ENCODE results near the gene TMEM9. TPM values are rescaled to one million over a fixed set of nuclear protein-coding genes. Genes with fewer than 3 reads are reported as not detected.

TMEM9 gene
- 27.1 and 45.5 TPM in 2 replicates for total RNA-seq (2014; rRNA removed; shearing (Covaris generic); ENCODE audit: low replicate concordance)

- peak within 1 kb of the TSS; percentile 84 for H3K9ac ChIP-seq (ENCODE audit: low read length)
- H4K20me1 ChIP-seq (ENCODE audit: insufficient read depth, low read depth, low read length): no peaks in the 10 kb centered on the region
- H3K4me2 ChIP-seq (ENCODE audit: low read depth, low read length, poor library complexity, severe bottlenecking): peak within 1 kb of the TSS; percentile 91
- H3K9me3 ChIP-seq (ENCODE audit: low read length): no peaks in the 10 kb centered on the region
- no peaks in the 10 kb centered on the region for H3K9me2 ChIP-seq (replicated peaks; ENCODE audit: insufficient read depth, low read length)
- no peaks in the 10 kb centered on the region for H3K27me3 ChIP-seq (ENCODE audit: low read length)
- H3K4me3 ChIP-seq (ENCODE audit: low read length): peak within 1 kb of the TSS; percentile 92
- H2AFZ ChIP-seq (ENCODE audit: low read length): peak within 1 kb of the TSS; percentile 86
- peak; percentile 99 for DNase-seq
- H3K36me3 ChIP-seq (ENCODE audit: insufficient read depth, low read length): peaks cover 6% of the 10 kb centered on the region; the same call in 1 of the 2 replicates
- peaks cover 29% of the 10 kb centered on the region for H3K4me1 ChIP-seq (ENCODE audit: low read length)
- H3K27ac ChIP-seq (ENCODE audit: low read length): no peak within 1 kb of the TSS
- H3K79me2 ChIP-seq (ENCODE audit: low read length): peaks cover 17% of the 10 kb centered on the region
These were observed at the start of gene TMEM9 for GRCh38 chr1:201154389-201155165. TSS of gene TMEM9 (minus strand) at chr1:201154474. CDS start at chr1:201153923, 551 bp downstream.

GRCh38 chr1:201198598-201198997 is 44.3 kb upstream of the TMEM9 start:
- Histone ChIP-seq H4K20me1 (ENCODE audit: insufficient read depth, low read depth, low read length) (no peaks in the 10 kb centered on the region), H2AFZ (ENCODE audit: low read length) (no peak overlapping the region), H3K9ac (ENCODE audit: low read length) (no peak overlapping the region), H3K27ac (ENCODE audit: low read length) (no peak overlapping the region), H3K9me2 (replicated peaks; ENCODE audit: insufficient read depth, low read length) (no peaks in the 10 kb centered on the region), H3K4me2 (ENCODE audit: low read depth, low read length, poor library complexity, severe bottlenecking) (no peak overlapping the region), H3K4me1 (ENCODE audit: low read length) (no peaks in the 10 kb centered on the region), H3K4me3 (ENCODE audit: low read length) (no peak overlapping the region), H3K36me3 (ENCODE audit: insufficient read depth, low read length) (no peaks in the 10 kb centered on the region), H3K79me2 (ENCODE audit: low read length) (no peaks in the 10 kb centered on the region), H3K9me3 (ENCODE audit: low read length) (no peaks in the 10 kb centered on the region), H3K27me3 (ENCODE audit: low read length) (no peaks in the 10 kb centered on the region)
- peak; percentile 48 for DNase-seq

GRCh38 chr1:201194046-201194445 is 39.8 kb upstream of the TMEM9 start:
- Histone ChIP-seq H3K9ac (ENCODE audit: low read length) (no peak overlapping the region), H3K36me3 (ENCODE audit: insufficient read depth, low read length) (no peaks in the 10 kb centered on the region), H3K27ac (ENCODE audit: low read length) (no peak overlapping the region), H3K9me2 (replicated peaks; ENCODE audit: insufficient read depth, low read length) (no peaks in the 10 kb centered on the region), H3K79me2 (ENCODE audit: low read length) (no peaks in the 10 kb centered on the region), H3K4me1 (ENCODE audit: low read length) (no peaks in the 10 kb centered on the region), H3K4me2 (ENCODE audit: low read depth, low read length, poor library complexity, severe bottlenecking) (no peak overlapping the region), H4K20me1 (ENCODE audit: insufficient read depth, low read depth, low read length) (no peaks in the 10 kb centered on the region), H3K27me3 (ENCODE audit: low read length) (no peaks in the 10 kb centered on the region), H3K9me3 (ENCODE audit: low read length) (no peaks in the 10 kb centered on the region), H3K4me3 (ENCODE audit: low read length) (no peak overlapping the region), H2AFZ (ENCODE audit: low read length) (no peak overlapping the region)
- no peak for DNase-seq

- Histone ChIP-seq H3K4me1 (ENCODE audit: low read length) (no peaks in the 10 kb centered on the region), H4K20me1 (ENCODE audit: insufficient read depth, low read depth, low read length) (no peaks in the 10 kb centered on the region), H3K79me2 (ENCODE audit: low read length) (no peaks in the 10 kb centered on the region), H3K4me2 (ENCODE audit: low read depth, low read length, poor library complexity, severe bottlenecking) (no peak overlapping the region), H3K9ac (ENCODE audit: low read length) (no peak overlapping the region), H3K4me3 (ENCODE audit: low read length) (no peak overlapping the region), H3K27ac (ENCODE audit: low read length) (no peak overlapping the region), H3K9me3 (ENCODE audit: low read length) (no peaks in the 10 kb centered on the region), H3K9me2 (replicated peaks; ENCODE audit: insufficient read depth, low read length) (no peaks in the 10 kb centered on the region), H2AFZ (ENCODE audit: low read length) (no peak overlapping the region), H3K27me3 (ENCODE audit: low read length) (no peaks in the 10 kb centered on the region), H3K36me3 (ENCODE audit: insufficient read depth, low read length) (no peaks in the 10 kb centered on the region)
- no peak for DNase-seq
These were observed 38.1 kb upstream of the TMEM9 start for GRCh38 chr1:201192261-201192788.

- Histone ChIP-seq H3K9me3 (ENCODE audit: low read length) (no peaks in the 10 kb centered on the region), H4K20me1 (ENCODE audit: insufficient read depth, low read depth, low read length) (no peaks in the 10 kb centered on the region), H3K4me2 (ENCODE audit: low read depth, low read length, poor library complexity, severe bottlenecking) (no peak overlapping the region), H3K4me1 (ENCODE audit: low read length) (no peaks in the 10 kb centered on the region), H3K4me3 (ENCODE audit: low read length) (no peak overlapping the region), H3K27me3 (ENCODE audit: low read length) (no peaks in the 10 kb centered on the region), H3K79me2 (ENCODE audit: low read length) (no peaks in the 10 kb centered on the region), H3K9me2 (replicated peaks; ENCODE audit: insufficient read depth, low read length) (no peaks in the 10 kb centered on the region), H2AFZ (ENCODE audit: low read length) (no peak overlapping the region), H3K27ac (ENCODE audit: low read length) (no peak overlapping the region), H3K36me3 (ENCODE audit: insufficient read depth, low read length) (no peaks in the 10 kb centered on the region), H3K9ac (ENCODE audit: low read length) (no peak overlapping the region)
- no peak for DNase-seq
These were observed 37.5 kb upstream of the TMEM9 start for GRCh38 chr1:201191653-201192260.

- no peaks in the 10 kb centered on the region for H3K27me3 ChIP-seq (ENCODE audit: low read length)
- no peaks in the 10 kb centered on the region for H3K4me1 ChIP-seq (ENCODE audit: low read length)
- no peak within 1 kb of the TSS for H3K4me2 ChIP-seq (ENCODE audit: low read depth, low read length, poor library complexity, severe bottlenecking)
- H3K79me2 ChIP-seq (ENCODE audit: low read length): no peaks in the 10 kb centered on the region
- no peak within 1 kb of the TSS for H3K27ac ChIP-seq (ENCODE audit: low read length)
- H3K9me3 ChIP-seq (ENCODE audit: low read length): no peaks in the 10 kb centered on the region
- no peak for DNase-seq
- no peaks in the 10 kb centered on the region for H3K9me2 ChIP-seq (replicated peaks; ENCODE audit: insufficient read depth, low read length)
- no peak within 1 kb of the TSS for H3K4me3 ChIP-seq (ENCODE audit: low read length)
- H3K36me3 ChIP-seq (ENCODE audit: insufficient read depth, low read length): no peaks in the 10 kb centered on the region
- no peaks in the 10 kb centered on the region for H4K20me1 ChIP-seq (ENCODE audit: insufficient read depth, low read depth, low read length)
- no peak within 1 kb of the TSS for H3K9ac ChIP-seq (ENCODE audit: low read length)
- no peak within 1 kb of the TSS for H2AFZ ChIP-seq (ENCODE audit: low read length)
These were observed 36.4 kb upstream of the TMEM9 start, which contains the start of gene IGFN1 for GRCh38 chr1:201190624-201191051. TSS of gene IGFN1 (plus strand) at chr1:201190824. CDS start at chr1:201193294, 2,470 bp downstream.

- H3K9me3 ChIP-seq (ENCODE audit: low read length): no peaks in the 10 kb centered on the region
- H3K27ac ChIP-seq (ENCODE audit: low read length): no peak overlapping the region
- no peaks in the 10 kb centered on the region for H3K79me2 ChIP-seq (ENCODE audit: low read length)
These were observed 35.7 kb upstream of the TMEM9 start for GRCh38 chr1:201190005-201190404.

GRCh38 chr1:201189085-201189484 is 34.8 kb upstream of the TMEM9 start:
- no peak for DNase-seq
- H2AFZ ChIP-seq (ENCODE audit: low read length): no peak overlapping the region
- H3K9me3 ChIP-seq (ENCODE audit: low read length): no peaks in the 10 kb centered on the region
- no peaks in the 10 kb centered on the region for H4K20me1 ChIP-seq (ENCODE audit: insufficient read depth, low read depth, low read length)
- H3K79me2 ChIP-seq (ENCODE audit: low read length): no peaks in the 10 kb centered on the region
- no peaks in the 10 kb centered on the region for H3K4me1 ChIP-seq (ENCODE audit: low read length)
- H3K27me3 ChIP-seq (ENCODE audit: low read length): no peaks in the 10 kb centered on the region
- H3K4me2 ChIP-seq (ENCODE audit: low read depth, low read length, poor library complexity, severe bottlenecking): no peak overlapping the region
- no peak overlapping the region for H3K9ac ChIP-seq (ENCODE audit: low read length)
- H3K9me2 ChIP-seq (replicated peaks; ENCODE audit: insufficient read depth, low read length): no peaks in the 10 kb centered on the region
- H3K4me3 ChIP-seq (ENCODE audit: low read length): no peak overlapping the region
- no peaks in the 10 kb centered on the region for H3K36me3 ChIP-seq (ENCODE audit: insufficient read depth, low read length)
- no peak overlapping the region for H3K27ac ChIP-seq (ENCODE audit: low read length)

More at GRCh38 chr1:201190005-201190404, 35.7 kb upstream of the TMEM9 start:
- Histone ChIP-seq H4K20me1 (ENCODE audit: insufficient read depth, low read depth, low read length) (no peaks in the 10 kb centered on the region), H3K36me3 (ENCODE audit: insufficient read depth, low read length) (no peaks in the 10 kb centered on the region), H2AFZ (ENCODE audit: low read length) (no peak overlapping the region), H3K4me1 (ENCODE audit: low read length) (no peaks in the 10 kb centered on the region), H3K9me2 (replicated peaks; ENCODE audit: insufficient read depth, low read length) (no peaks in the 10 kb centered on the region), H3K27me3 (ENCODE audit: low read length) (no peaks in the 10 kb centered on the region), H3K4me3 (ENCODE audit: low read length) (no peak overlapping the region), H3K4me2 (ENCODE audit: low read depth, low read length, poor library complexity, severe bottlenecking) (no peak overlapping the region), H3K9ac (ENCODE audit: low read length) (no peak overlapping the region)
- DNase-seq: no peak
